Gastrocnemius medialis (tissue), 4 donors: Measurements from ENCODE around the gene JSRP1. TPM values are rescaled to one million over a fixed set of nuclear protein-coding genes. Genes with fewer than 3 reads are reported as not detected.

Experiments used
- ATAC-seq, 2 donors: fragments of 150-250 bp; one replicate each; pipeline ENCODE4 v1.9.1; 2016
- DNase-seq, 2 donors: peaks; one replicate each; pipeline ENCODE4 v3.0.0-alpha.2; 2019
- H3K27ac ChIP-seq, 4 donors: fragments of 200-600 bp; sonication (generic); 1 replicate in 1 of 4; 2 replicates in 3 of 4; pipeline ENCODE4 v1.5.1; 2016 to 2018; ENCODE audit warnings: mild to moderate bottlenecking in 2 of 4, moderate library complexity in 1 of 4
- H3K27me3 ChIP-seq, 3 donors: fragments of 200-600 bp; sonication (generic) in 2 of 3; 1 replicate in 1 of 3; 2 replicates in 2 of 3; pipeline versions ENCODE4 v1.5.1 to v1.6.0; 2016 to 2019; ENCODE audit warnings: mild to moderate bottlenecking in 1 of 3, moderate library complexity in 1 of 3
- H3K36me3 ChIP-seq, 2 donors: fragments of 200-600 bp; sonication (generic) in 1 of 2; one replicate each; pipeline ENCODE4 v1.5.1; 2017 to 2018
- H3K4me1 ChIP-seq, 2 donors: fragments of 200-600 bp; sonication (generic) in 1 of 2; one replicate each; pipeline ENCODE4 v1.5.1; 2016 to 2017; ENCODE audit warnings: mild to moderate bottlenecking in 2 of 2
- H3K4me3 ChIP-seq, 4 donors: fragments of 200-600 bp; sonication (generic) in 3 of 4; 1 replicate in 1 of 4; 2 replicates in 3 of 4; pipeline ENCODE4 v1.5.1; 2016 to 2019; ENCODE audit warnings: mild to moderate bottlenecking in 2 of 4
- H3K9me3 ChIP-seq, 3 donors: fragments of 200-600 bp; sonication (generic) in 2 of 3; 1 replicate in 1 of 3; 2 replicates in 2 of 3; pipeline ENCODE4 v1.5.1; 2016 to 2019
- CTCF ChIP-seq, 5 experiments: fragments of 450-650 bp in 3 of 5; fragments of 200-600 bp in 2 of 5; sonication (generic) in 2 of 5; IDR thresholded peaks in 4 of 5; conservative IDR thresholded peaks in 1 of 5; 1 replicate in 4 of 5; 2 replicates in 1 of 5; pipeline ENCODE4 v1.5.1; 2016 to 2019; ENCODE audit warnings: antibody characterized with exemption in 5 of 5, mild to moderate bottlenecking in 3 of 5, moderate library complexity in 3 of 5
- POLR2A ChIP-seq, 2 donors: fragments of 450-650 bp; IDR thresholded peaks; one replicate each; pipeline ENCODE4 v1.6.1; 2017; ENCODE audit warnings: antibody characterized with exemption in 2 of 2, mild to moderate bottlenecking in 2 of 2, moderate library complexity in 2 of 2
- in situ Hi-C, 4 donors: fragments of 200-750 bp; cut with MboI; loops; one replicate each; pipeline versions ENCODE4 v1.15.0 to v1.8.0; 2017; ENCODE audit warnings: low sequenced_read_pairs in 4 of 4
- intact Hi-C: fragments of 100-400 bp; cut with DNase I; formaldehyde crosslinking; loops from one replicate; pipeline ENCODE4 v1.15.1; 2023; ENCODE audit warnings: low total_unique reads
- total RNA-seq, 4 donors: library from RNA; depleted of rRNA; stranded (reverse); fragments of >200 nt; gene quantifications; one replicate each; pipeline versions ENCODE4 v1.1.0 to v1.2.3, GENCODE V29; 2016

Gene JSRP1
- total RNA-seq, 4 donors from 2014 or later = 152 to 383 (median 303) TPM

- H3K27ac ChIP-seq = no peak overlapping the region
- H3K4me1 ChIP-seq = no peaks in the 10 kb centered on the region
- DNase-seq (no peak), ATAC-seq (no peak)
- TF ChIP-seq CTCF (IDR thresholded peaks at IDR 0.05 in 4 of 5, conservative IDR thresholded peaks at IDR 0.05 in 1 of 5) (no peak), POLR2A (IDR thresholded peaks at IDR 0.05) (no peak)
- no peaks in the 10 kb centered on the region for H3K27me3 ChIP-seq
- in situ Hi-C loops = loop anchor here in 1 of 4 donors (5.0 kb wide), 1 partner anchor 64 kb away; no protein-coding TSS in a partner anchor
- no peaks in the 10 kb centered on the region for H3K9me3 ChIP-seq
- intact Hi-C loops = no loop called here
- H3K36me3 ChIP-seq = peaks cover 0 to 81% of the 10 kb centered on the region in 2 donors
- H3K4me3 ChIP-seq = no peak overlapping the region
Measured at GRCh38 chr19:2221250-2221831, 34.9 kb downstream of the JSRP1 start.

GRCh38 chr19:2219726-2220125, 36.5 kb downstream of the JSRP1 start:
- Histone ChIP-seq H3K36me3 (peaks cover 0 to 80% of the 10 kb centered on the region in 2 donors), H3K4me1 (no peaks in the 10 kb centered on the region), H3K4me3 (no peak overlapping the region), H3K27me3 (no peaks in the 10 kb centered on the region), H3K9me3 (no peaks in the 10 kb centered on the region), H3K27ac (no peak overlapping the region)
- ATAC-seq (no peak), DNase-seq (no peak)
- no peak for TF ChIP-seq CTCF (IDR thresholded peaks at IDR 0.05 in 4 of 5, conservative IDR thresholded peaks at IDR 0.05 in 1 of 5)
- TF ChIP-seq POLR2A (IDR thresholded peaks at IDR 0.05) = no peak
- in situ Hi-C loops (loop anchor here in 1 of 4 donors (5.0 kb wide), 1 partner anchor 62 kb away; no protein-coding TSS in a partner anchor), intact Hi-C loops (no loop called here)

GRCh38 chr19:2217591-2217990, 38.6 kb downstream of the JSRP1 start:
- ATAC-seq (no peak), DNase-seq (no peak)
- TF ChIP-seq POLR2A (IDR thresholded peaks at IDR 0.05) = no peak
- no peak for TF ChIP-seq CTCF (IDR thresholded peaks at IDR 0.05 in 4 of 5, conservative IDR thresholded peaks at IDR 0.05 in 1 of 5)
- in situ Hi-C loops (no loop called here), intact Hi-C loops (no loop called here)
- Histone ChIP-seq H3K9me3 (no peaks in the 10 kb centered on the region), H3K4me3 (no peak overlapping the region), H3K36me3 (peaks cover 0 to 78% of the 10 kb centered on the region in 2 donors), H3K27ac (no peak overlapping the region), H3K27me3 (no peaks in the 10 kb centered on the region), H3K4me1 (no peaks in the 10 kb centered on the region)

- DNase-seq (no peak), ATAC-seq (no peak)
- Histone ChIP-seq H3K9me3 (no peaks in the 10 kb centered on the region), H3K4me3 (no peak overlapping the region), H3K4me1 (no peaks in the 10 kb centered on the region), H3K27ac (no peak overlapping the region), H3K36me3 (peaks cover 0 to 85% of the 10 kb centered on the region in 2 donors), H3K27me3 (no peaks in the 10 kb centered on the region)
- in situ Hi-C loops (no loop called here), intact Hi-C loops (no loop called here)
- TF ChIP-seq POLR2A (IDR thresholded peaks at IDR 0.05) = no peak
- no peak for TF ChIP-seq CTCF (IDR thresholded peaks at IDR 0.05 in 4 of 5, conservative IDR thresholded peaks at IDR 0.05 in 1 of 5)
Measured at GRCh38 chr19:2216361-2217225, 39.6 kb downstream of the JSRP1 start.
